M059J (cell line): ENCODE data around the gene ZNF574. TPM values are rescaled to one million over a fixed set of nuclear protein-coding genes. Genes with fewer than 3 reads are reported as not detected.
"Not testable (repeated sequence)": the region's sequence is repeated elsewhere in the genome, so short reads cannot be mapped to it uniquely, and the experiment has no call there.

Experiments
- DNase-seq: peaks from one replicate; pipeline ENCODE4 v3.0.0-alpha.2; 2012; ENCODE audit warnings: low read depth
- total RNA-seq: library from RNA; depleted of rRNA; stranded (reverse); fragments of >200 nt; shearing (Covaris generic); gene quantifications from 2 replicates; pipeline ENCODE4 v1.2.3, GENCODE V29; 2014; rRNA removed

ZNF574 gene, protein sequence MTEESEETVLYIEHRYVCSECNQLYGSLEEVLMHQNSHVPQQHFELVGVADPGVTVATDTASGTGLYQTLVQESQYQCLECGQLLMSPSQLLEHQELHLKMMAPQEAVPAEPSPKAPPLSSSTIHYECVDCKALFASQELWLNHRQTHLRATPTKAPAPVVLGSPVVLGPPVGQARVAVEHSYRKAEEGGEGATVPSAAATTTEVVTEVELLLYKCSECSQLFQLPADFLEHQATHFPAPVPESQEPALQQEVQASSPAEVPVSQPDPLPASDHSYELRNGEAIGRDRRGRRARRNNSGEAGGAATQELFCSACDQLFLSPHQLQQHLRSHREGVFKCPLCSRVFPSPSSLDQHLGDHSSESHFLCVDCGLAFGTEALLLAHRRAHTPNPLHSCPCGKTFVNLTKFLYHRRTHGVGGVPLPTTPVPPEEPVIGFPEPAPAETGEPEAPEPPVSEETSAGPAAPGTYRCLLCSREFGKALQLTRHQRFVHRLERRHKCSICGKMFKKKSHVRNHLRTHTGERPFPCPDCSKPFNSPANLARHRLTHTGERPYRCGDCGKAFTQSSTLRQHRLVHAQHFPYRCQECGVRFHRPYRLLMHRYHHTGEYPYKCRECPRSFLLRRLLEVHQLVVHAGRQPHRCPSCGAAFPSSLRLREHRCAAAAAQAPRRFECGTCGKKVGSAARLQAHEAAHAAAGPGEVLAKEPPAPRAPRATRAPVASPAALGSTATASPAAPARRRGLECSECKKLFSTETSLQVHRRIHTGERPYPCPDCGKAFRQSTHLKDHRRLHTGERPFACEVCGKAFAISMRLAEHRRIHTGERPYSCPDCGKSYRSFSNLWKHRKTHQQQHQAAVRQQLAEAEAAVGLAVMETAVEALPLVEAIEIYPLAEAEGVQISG
- 18.1 and 29.9 TPM in 2 replicates for total RNA-seq

- DNase-seq, result peak; percentile 100
Measured at GRCh38 chr19:42075616-42076379, at the start of gene ZNF574. Gene ZNF574 (plus strand): TSS chr19:42076166. CDS start chr19:42078607, 2,441 bp downstream.

- DNase-seq, result no peak
Measured at GRCh38 chr19:42028304-42029216, 47.4 kb upstream of the ZNF574 start.

DNA sequence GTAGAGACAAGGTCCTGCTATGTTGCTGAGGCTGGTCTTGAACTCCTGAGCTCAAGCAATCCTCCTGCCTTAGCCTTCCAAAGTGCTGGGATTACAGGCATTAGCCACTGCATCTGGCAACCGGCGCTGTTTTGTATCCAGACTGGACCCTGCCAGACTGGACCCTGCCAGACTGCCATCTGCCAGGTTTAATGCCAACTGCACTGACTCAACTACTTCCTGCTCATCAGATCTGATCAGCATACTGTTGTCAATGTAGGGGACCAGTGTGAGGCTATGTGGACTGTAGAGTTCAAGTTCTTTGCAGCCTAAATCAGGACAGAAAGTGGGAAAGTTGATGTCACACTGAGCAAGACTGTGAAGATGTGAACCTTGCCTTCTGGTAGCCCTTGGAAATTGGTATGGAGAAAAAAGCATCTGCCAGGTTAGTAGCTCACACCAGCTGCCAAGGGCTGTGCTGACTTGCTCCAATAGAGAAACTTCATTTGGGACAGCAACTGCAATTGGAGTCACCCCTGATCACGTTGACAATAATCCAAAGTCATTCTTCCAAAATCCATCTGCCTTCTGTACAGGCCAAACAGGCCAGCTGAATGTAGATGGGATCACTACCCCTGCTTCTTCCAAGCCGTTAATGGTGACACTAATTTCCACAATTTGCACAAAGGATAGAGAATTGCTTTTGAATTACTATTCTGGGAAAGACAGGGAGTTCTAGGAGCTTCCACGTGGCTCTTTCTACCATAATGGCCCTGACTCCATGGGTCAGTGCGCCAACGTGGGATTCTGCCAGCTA lies 45.1 kb upstream of the ZNF574 start:
- DNase-seq, result no peak

- no peak for DNase-seq
Measured at GRCh38 chr19:42032431-42032830, 43.5 kb upstream of the ZNF574 start.

- no peak for DNase-seq
Measured at GRCh38 chr19:42033413-42033812, 42.6 kb upstream of the ZNF574 start.

- peak; percentile 80 for DNase-seq
Measured at GRCh38 chr19:42034640-42035391, 41.1 kb upstream of the ZNF574 start.

DNA sequence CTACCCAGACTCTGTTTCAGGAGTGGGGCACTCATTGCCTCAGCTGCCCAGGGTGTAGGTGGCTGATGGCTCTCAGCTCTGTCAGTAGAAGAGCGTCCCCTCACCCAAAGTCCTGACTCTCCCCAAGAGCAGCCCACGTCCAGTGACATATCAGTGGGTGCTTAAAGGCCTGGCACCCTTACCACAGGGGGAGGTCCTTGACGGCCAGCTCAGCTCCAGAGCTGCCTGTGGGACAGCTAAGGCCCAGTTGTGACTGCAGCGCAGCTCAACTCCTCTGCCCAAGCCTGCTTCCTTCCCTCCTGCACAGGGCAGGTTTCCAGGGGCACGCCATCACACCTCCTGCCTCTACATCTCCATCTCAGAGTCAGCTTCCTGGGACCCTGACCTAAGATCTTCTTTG lies 38.3 kb upstream of the ZNF574 start:
- DNase-seq, result no peak

DNA sequence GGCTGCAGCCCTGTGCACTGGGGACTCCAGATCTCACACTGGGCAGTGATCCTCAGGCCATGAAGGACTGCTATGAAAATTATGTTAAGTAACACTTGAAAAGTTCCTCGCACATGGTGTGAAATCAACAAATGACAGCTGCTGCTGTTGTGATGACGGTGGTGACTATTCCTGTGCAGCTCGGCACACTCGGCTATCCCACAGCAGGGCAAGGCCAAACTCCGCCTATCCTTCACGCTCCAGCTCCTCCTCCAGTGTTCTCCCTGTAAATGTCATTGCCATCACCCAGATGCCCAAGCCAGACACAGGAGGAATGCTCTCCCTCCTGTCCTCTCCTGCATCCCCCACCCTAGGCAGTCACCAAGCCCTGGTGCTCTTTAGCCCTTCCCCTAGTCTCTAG lies 37.3 kb upstream of the ZNF574 start:
- DNase-seq, result no peak

DNA sequence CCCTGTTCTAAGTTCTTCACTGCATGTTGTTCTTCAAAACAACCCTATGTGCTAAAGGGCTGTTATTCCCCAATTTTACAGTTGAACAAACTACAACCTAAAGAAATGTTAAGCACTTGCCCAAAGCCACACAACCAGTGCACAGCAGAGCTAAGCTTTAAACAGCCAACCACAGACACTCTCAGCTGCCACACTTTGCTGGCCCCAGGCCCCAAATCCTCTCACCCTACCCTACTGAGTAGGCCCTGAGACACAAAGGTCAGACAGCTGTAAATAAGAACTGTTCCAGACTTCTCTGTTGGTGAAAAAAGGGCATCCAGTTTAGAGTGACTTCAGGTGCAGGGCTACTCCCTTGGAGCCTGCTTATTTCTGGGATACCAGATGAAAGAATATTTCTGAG lies 35.9 kb upstream of the ZNF574 start:
- no peak for DNase-seq

- DNase-seq, result not testable (repeated sequence)
Measured at GRCh38 chr19:42040491-42040890, 35.5 kb upstream of the ZNF574 start.

DNA sequence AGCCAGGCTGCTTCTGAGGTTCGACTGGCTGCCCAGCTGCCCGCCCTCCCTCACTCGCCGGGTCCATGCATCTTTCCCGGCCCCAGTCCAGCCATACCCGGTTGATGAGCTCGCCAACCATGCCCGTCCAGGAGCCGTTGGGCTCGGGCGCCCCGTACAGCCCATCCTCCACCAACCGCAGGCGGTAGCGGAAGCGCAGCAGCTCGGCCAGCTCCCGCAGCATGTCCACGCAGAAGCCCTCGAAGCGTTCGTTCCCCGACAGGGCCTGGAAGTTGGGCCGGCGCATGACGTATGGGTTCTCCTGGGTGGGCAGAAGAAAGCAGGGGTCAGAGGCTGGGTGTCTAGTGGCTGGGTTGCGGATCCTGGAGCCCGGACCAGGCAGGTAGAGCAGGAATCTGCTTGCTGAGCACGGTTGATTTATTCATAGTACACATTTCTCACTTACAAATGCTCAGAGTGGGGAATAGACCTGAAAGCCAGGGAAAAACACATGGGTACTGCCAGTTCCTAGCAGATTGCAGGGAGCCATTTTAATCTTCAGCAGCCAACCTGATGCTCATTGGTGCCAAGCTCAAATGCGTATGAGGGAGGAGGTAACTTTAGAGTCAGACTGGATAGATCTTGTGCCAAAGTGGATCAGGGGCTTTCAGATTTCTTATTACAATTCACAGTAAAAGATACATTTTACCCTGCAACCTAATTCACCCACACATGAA lies 33.4 kb upstream of the ZNF574 start:
- no peak for DNase-seq

DNA sequence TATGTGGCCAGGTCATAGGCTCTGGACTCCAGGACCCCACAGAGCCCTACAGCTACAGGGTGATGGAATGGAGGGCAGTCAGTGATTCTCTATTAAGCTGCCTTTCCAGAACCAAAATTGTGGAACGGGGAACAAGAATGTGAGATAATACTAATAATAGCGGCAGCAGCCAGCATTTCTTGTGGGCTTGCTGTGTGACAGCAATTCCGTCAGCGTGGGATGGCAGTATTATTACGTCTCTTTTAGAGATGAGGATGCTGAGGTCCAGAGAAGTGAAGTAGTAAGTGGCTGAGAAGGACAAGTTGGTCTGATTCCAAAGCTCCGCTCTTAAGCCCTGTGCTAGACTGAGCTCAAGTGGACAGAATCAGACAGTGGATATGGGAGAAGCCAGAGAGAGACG lies 30.4 kb upstream of the ZNF574 start:
- DNase-seq, result no peak

DNA sequence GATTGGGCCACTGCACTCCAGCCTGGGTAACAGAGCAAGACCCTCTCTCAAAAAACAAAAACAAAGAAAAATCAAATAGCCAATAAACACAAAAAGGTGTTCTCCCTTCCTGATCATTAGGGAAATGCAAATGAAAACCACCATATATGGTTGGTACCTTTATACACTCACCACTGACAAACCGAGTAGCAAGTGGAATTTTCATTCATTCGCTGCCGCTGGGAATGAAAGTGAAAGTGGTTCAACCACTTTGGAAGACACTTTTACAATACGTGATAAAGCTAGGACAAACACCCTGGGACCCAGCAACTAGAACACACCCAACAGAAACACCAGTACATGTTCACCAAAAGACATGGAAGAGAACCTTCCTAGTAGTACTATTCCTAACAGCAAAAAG lies 27.0 kb upstream of the ZNF574 start:
- peak; percentile 59 for DNase-seq

DNA sequence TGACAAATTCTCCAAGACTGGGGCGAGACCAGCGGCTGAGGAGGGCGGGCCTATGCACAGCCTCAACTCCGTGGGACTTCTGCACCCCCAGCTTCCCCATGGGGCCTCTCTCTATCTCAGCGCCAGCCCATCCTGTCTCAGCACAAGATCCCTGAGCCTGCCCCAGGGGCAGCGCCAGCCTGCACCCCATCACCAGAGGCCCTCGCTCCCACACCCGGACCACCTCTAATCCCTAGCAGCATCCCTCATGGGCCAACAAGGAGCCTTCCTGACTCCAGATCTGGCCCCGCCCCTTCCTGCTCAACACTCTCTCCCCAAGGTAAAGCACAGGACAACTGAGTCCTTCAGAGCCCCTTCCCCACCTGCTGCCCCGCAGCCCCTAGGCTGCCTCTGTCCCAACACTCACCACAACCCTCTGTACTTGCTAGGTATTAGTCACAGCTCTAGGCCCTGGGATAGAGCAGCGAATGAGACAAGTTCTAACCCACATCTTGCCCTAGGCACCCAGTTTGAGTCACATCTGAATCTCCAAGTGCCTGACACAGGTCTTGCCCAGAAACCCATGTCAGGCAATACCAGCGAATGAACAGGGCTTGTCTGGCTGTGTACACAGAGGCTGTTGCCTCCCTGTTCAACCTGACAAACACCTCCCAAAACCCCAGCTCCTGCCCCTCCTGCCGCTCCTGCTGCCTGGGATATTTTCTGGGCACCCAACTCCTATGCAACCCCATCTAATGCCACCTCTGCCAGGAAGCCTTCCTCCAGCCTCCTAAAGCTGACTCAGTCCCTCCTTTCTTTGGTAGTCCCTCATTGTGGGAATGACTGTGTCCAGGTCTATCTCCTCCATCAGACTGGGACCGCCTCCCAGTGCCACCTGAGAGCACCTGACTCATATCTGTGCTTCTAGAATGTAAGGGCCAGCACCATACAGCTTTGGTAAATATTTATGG lies 24.5 kb upstream of the ZNF574 start:
- DNase-seq, result peak; percentile 93

- DNase-seq, result peak; percentile 45
Measured at GRCh38 chr19:42052241-42052863, 23.6 kb upstream of the ZNF574 start.

DNA sequence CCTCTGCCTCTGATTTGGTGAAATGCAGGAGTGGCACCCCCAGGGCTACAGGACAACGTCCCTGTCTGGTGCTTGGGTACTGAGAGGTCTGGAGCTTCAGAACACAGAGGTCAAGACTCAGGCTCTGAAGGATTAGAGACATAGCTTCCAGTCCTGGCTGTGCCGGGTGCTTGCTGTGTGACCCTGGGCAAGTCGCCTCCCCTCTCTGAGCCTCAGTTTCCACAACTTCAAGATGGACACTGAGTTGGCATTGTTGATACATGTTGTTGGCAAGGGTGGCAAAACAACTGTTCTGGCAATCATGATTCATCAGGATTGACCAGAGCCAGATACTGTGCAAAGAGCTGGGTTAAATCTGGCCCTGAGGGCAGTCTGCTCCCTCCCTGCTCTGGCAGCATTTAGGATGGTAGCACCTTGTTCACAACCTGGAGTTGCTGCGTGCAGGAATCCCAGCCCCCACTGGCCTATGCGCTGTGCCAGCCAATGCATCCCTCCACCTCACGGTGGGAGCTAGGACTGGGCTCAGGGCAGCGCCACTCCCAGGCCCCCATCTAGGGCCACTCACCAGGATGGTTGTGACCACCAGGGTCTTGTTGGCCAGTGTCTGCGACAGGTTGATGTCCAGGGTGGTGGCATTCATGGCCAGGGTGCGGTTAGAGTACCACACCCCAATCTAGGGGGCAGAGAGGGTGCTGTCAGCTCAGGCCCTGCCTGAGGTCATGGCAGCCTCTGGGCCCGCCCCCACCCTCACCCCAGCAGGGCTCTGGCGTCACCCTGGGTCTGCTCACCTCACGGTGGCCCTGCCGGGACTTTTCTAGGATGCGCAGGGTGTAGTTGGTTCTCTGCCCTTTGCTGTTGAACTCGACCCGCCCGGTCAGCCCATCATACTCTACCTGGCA lies 22.7 kb upstream of the ZNF574 start:
- DNase-seq, result peak; percentile 65
